Body of pancreas (tissue), 4 donors: ENCODE data around the gene LTBR.

Experiments
- POLR2A ChIP-seq, 3 donors: fragments of 450-650 bp; IDR thresholded peaks; one replicate each; pipeline ENCODE4 v1.6.1; 2016; ENCODE audit warnings: antibody characterized with exemption in 3 of 3, mild to moderate bottlenecking in 2 of 3
- TF ChIP-seq, protein P1 (sequence below), 7 experiments: fragments of 450-650 bp in 4 of 7; fragments of 200-600 bp in 3 of 7; sonication (generic) in 3 of 7; IDR thresholded peaks; one replicate each; pipeline ENCODE4 v1.5.1; 2016 to 2019; ENCODE audit warnings: antibody characterized with exemption in 7 of 7

DNA sequence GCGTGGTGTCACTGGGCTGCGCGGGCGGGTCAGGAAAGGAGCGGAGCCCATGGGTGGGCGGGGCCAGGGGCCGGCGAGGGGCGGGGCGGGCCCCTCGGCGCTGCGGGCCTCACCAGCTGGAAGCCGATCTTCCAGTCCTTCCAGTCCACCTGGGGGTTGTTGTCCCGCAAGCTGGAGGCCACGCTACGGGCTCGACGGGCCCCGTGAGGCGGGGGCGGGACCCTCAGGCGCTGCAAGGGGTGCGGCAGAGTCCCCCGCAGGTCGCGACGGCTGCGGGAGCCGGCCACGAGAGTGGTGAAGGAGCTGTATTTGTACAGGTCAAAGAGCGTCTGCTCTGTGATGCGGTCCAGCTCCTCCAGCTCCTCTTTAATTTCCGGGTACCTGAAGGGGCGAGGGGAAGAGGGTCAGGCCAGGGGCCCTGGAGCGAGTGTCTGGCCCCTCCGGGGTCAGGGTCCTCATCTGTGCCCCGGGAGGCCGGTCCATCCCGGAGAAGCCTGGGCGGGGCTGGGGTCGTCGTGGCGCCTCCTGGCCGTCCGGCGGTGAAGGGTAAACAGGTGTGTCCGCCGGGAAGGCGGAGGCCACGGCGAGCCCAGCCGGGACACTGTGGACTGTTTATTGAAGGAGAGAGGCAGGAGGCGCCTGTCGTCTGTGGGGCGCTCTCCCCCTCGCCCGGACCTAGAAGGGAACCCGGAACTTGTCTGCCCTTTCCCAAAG is 20.5 kb upstream of the LTBR start:
- TF ChIP-seq, protein P1, sequence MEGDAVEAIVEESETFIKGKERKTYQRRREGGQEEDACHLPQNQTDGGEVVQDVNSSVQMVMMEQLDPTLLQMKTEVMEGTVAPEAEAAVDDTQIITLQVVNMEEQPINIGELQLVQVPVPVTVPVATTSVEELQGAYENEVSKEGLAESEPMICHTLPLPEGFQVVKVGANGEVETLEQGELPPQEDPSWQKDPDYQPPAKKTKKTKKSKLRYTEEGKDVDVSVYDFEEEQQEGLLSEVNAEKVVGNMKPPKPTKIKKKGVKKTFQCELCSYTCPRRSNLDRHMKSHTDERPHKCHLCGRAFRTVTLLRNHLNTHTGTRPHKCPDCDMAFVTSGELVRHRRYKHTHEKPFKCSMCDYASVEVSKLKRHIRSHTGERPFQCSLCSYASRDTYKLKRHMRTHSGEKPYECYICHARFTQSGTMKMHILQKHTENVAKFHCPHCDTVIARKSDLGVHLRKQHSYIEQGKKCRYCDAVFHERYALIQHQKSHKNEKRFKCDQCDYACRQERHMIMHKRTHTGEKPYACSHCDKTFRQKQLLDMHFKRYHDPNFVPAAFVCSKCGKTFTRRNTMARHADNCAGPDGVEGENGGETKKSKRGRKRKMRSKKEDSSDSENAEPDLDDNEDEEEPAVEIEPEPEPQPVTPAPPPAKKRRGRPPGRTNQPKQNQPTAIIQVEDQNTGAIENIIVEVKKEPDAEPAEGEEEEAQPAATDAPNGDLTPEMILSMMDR (IDR thresholded peaks at IDR 0.05): peak in 2 of 7 experiments; percentile 9 to 25
- peak; percentile 72 to 83 (median 82) for TF ChIP-seq POLR2A (IDR thresholded peaks at IDR 0.05)
